ENCODE data around the gene C1QC.

- TF ChIP-seq CTCF (IDR thresholded peaks at IDR 0.05) (peak in 3 of 6 experiments; percentile 18 to 41 (median 22)), POLR2A (IDR thresholded peaks at IDR 0.05) (no peak)
Measured at GRCh38 chr1:22665752-22666151, 22.3 kb downstream of the C1QC start.

Measured in esophagus squamous epithelium (tissue), 4 donors.